GM23248 (cell line): Measurements from ENCODE around the gene PIGR.

Experiments used
- EZH2 ChIP-seq: fragments of 200-600 bp; sonication (generic); IDR thresholded peaks from 2 replicates; pipeline ENCODE4 v1.6.1; 2018; ENCODE audit warnings: antibody characterized with exemption, mild to moderate bottlenecking; ENCODE audit not compliant: insufficient read depth, poor library complexity, severe bottlenecking
- EZH2phosphoT487 ChIP-seq: fragments of 200-600 bp; sonication (generic); IDR thresholded peaks from 2 replicates; pipeline ENCODE4 v1.6.1; 2018; ENCODE audit warnings: antibody characterized with exemption, moderate library complexity, mild to moderate bottlenecking, low read depth; ENCODE audit not compliant: insufficient read depth

DNA sequence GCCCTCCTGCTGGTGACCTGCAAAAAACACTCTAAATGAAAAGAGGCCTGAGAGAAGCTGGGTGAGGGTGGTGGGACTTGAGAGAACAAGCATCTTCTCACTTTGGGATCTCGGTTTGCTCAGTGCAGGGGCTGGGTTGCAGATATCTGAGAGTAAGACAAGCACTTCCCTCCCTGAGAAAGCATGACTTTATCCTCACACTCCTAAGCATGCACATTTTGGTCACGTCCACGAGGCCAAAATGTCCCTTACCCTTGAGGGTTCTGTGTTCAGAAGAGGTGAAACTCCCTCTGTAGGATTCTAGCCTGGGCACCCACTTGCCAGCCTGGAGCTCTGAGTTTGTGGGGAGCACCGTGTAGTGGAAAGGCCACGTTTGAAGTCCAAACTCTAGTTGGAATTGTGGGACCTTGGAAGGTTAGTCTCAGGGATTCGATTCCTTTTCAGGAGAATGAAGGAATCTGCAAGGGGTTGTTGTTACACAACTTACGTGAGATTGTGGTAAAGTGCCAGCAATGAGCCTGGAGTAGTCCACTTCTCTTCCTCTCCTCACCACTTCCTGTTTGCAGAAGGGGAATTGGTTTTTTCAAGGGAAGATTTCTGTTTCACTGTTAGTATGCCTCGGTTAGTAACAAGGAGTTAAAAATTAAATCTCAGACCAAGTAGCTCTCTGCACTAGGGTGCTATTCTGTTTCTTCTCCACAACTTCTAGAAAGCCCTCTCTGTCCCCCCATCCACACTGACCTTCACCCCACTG, 21.0 kb upstream of the PIGR start:
- TF ChIP-seq EZH2 (no peak), EZH2phosphoT487 (no peak)
